ENCODE results near the gene RAD51.

RAD51 gene

DNA sequence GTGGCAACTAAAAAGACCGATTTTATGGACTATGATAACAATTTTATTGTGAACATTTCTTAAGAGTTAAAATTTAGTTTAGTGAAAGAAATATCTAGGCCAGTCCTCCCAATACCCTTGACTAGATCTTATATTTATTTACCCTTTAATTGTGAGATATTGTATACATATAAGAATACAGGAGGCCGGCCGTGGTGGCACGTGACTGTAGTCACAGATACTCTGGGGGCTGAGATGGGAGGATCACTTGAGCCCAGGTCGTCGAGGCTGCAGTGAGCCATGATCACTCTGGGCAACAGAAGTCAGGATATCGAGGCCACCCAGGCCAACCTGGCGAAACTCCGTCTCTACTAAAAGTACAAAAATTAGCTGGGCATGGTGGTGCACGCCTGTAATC is 60.8 kb downstream of the RAD51 start:
- intact Hi-C loops (cut with micrococcal nuclease): loop anchor here (1.0 kb wide), 2 partner anchors 7 to 51 kb away; partner anchors contain the start of genes DNAJC17 and ZFYVE19
- Mint-ChIP-seq H3K9me3 (no peaks in the 10 kb centered on the region), H3K27ac (peak overlapping the region; percentile 96), H3K27me3 (peaks cover 4% of the 10 kb centered on the region), H3K4me1 (ENCODE audit: low read depth) (peaks cover 17% of the 10 kb centered on the region), H3K36me3 (ENCODE audit: low read depth) (peaks cover 36% of the 10 kb centered on the region), H3K4me3 (peak overlapping the region; percentile 98)

DNA sequence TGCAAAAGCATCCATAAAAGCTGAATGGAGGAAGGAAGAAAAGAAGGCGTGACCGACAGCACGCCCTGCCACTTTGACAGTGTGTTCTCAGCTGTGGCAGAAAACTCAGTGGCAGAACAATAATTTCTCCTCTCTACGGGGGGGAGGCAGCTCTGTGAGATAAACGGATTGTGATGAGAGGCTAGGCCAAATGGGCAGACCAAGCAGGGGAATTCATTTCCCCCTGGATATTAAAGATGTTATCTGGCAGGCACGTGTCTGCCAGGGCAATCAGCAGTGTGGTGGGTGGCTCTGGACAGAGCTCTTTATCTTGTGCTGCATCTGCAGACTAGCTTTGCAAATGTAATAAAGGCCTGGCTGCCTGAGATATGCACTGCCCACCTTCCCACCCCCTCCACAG is 62.0 kb downstream of the RAD51 start:
- H3K4me3 Mint-ChIP-seq: no peak overlapping the region
- H3K9me3 Mint-ChIP-seq: no peaks in the 10 kb centered on the region
- H3K27me3 Mint-ChIP-seq: peaks cover 4% of the 10 kb centered on the region
- no peak overlapping the region for H3K27ac Mint-ChIP-seq
- H3K36me3 Mint-ChIP-seq (ENCODE audit: low read depth): peaks cover 25% of the 10 kb centered on the region
- peaks cover 17% of the 10 kb centered on the region for H3K4me1 Mint-ChIP-seq (ENCODE audit: low read depth)
- intact Hi-C loops (cut with micrococcal nuclease): no loop called here

- Mint-ChIP-seq H3K27me3 (peaks cover 4% of the 10 kb centered on the region), H3K27ac (no peak overlapping the region), H3K36me3 (ENCODE audit: low read depth) (peaks cover 6% of the 10 kb centered on the region), H3K4me3 (no peak overlapping the region), H3K4me1 (ENCODE audit: low read depth) (peaks cover 21% of the 10 kb centered on the region), H3K9me3 (no peaks in the 10 kb centered on the region)
- intact Hi-C loops (cut with micrococcal nuclease): loop anchor here (10.0 kb wide), 1 partner anchor 195 kb away; the partner anchor contains the start of genes CCDC32 and RPUSD2
Observed at GRCh38 chr15:40759961-40760360, 65.0 kb downstream of the RAD51 start.

DNA sequence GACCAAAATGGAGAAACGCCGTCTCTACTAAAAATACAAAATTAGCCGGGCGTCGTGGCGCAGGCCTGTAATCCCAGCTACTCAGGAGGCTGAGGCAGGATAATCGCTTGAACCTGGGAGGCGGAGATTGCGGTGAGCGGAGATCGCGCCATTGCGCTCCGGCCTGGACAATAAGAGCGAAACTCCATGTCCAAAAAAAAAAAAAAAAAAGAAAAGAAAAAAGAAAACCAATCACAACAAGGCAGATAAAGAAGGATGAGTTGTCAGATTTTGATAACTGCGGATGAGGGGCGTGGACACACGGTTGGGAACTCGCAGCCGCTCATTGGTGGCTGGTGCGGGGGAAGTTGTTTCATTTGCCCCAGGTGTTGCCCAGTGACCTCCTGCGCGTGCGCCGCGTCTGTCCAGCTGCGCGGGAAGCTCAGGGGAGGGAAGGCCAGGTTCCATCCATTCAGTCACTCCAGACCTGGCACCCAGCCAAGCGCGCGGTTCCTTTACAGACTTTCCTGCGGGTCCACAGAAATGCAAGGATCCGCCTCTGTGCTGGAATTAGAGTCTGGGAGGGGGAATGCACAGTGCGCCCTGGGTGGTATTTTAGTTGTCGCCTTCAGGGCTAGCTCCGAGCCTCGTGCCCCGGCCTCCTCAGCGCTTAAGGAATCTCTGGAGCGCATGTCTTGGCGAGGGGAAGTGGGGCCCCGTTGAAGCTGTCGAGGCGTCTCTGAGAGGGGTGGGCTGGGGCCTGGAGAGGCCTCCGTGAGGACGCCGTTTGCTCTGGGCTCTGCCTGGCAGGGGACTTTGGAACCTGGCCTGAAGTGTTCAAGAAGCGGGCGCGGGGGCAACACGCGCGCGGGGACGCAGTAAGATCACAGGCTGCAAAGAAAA is 68.2 kb downstream of the RAD51 start:
- H3K9me3 Mint-ChIP-seq: no peaks in the 10 kb centered on the region
- peaks cover 2% of the 10 kb centered on the region for H3K27me3 Mint-ChIP-seq
- H3K36me3 Mint-ChIP-seq (ENCODE audit: low read depth): peaks cover 20% of the 10 kb centered on the region
- peak overlapping the region; percentile 77 for H3K4me3 Mint-ChIP-seq
- intact Hi-C loops (cut with micrococcal nuclease): loop anchor here (1.0 to 10.0 kb wide), 2 partner anchors 8 to 198 kb away; partner anchors contain the start of genes CCDC32, RMDN3 and RPUSD2
- peaks cover 33% of the 10 kb centered on the region for H3K4me1 Mint-ChIP-seq (ENCODE audit: low read depth)
- peak overlapping the region; percentile 80 for H3K27ac Mint-ChIP-seq

DNA sequence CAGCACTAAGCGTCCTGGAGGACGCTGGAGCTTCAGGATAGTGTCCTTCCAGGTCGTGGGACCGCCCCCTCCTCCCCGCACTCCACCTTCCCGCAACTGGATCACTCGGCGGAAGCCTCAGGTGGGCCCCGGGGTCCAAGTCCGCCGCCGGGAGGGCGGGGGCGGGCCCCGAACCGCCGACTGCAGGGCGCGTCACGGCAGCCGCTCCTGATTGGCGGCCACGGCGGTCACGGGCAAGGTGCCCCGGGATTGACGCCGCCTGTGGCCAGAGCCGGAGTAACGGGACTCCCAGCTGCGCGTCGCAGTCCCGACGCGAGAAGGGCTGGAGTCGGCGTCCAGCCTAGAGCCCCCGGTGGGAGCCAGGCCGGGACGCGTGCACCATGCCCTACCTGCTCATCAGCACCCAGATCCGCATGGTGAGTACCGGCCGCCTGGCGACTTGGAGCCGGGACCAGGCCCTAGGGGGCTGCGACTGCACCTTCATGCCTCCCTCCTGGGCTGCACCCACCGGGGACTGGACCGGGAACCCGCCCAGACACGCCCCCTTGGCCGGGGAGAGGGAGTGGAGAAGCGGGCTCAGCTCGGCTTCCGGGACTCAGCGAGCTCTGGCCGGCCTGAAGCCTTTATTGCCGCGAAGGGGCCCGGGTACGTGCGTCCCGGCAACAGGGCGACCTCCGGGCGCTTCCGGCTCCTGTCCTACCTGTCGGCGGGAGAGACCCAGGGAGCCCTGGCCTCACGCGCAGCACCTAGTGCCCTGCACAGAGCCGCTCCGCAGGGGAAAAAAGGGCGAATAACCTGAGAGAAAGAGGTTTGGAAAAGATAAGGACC is 69.0 kb downstream of the RAD51 start, which contains the start of gene GCHFR:
Gene GCHFR, plus strand, starts transcription at position 268 of the 828 bp plus-strand sequence. Its CDS starts 113 bp downstream, at position 381.
- intact Hi-C loops (cut with micrococcal nuclease): loop anchor here (1.0 to 10.0 kb wide), 2 partner anchors 9 to 199 kb away; partner anchors contain the start of genes CCDC32, RMDN3 and RPUSD2
- Mint-ChIP-seq H3K9me3 (no peaks in the 10 kb centered on the region), H3K36me3 (ENCODE audit: low read depth) (peaks cover 28% of the 10 kb centered on the region), H3K27ac (peak within 1 kb of the TSS; percentile 80), H3K27me3 (peaks cover 2% of the 10 kb centered on the region), H3K4me1 (ENCODE audit: low read depth) (peaks cover 41% of the 10 kb centered on the region), H3K4me3 (peak within 1 kb of the TSS; percentile 77)

DNA sequence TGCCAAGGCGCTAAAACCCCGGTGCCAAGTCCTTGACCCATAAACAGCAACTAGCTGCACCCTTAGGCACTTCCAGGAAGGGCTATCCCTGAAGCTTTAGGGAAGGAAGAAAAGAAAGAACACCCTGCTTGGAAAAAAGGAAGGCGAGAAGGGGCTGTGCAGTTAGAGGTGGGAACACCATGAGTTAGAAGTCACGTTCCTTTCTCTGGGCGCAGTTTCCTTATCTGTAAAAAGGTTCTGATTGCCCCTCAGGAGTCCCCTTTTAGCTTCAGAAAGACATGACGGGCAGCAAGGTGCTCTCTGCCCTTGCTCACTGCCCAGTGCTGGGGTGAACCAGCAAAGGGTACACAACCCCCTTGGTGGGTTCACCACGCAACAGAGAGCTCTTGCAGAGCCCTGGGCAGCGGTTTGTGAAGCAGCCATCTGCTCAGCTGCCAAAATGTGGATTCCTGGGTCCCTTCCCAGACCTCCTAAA is 69.7 kb downstream of the RAD51 start:
- Mint-ChIP-seq H3K27ac (peak overlapping the region; percentile 80), H3K36me3 (ENCODE audit: low read depth) (peaks cover 31% of the 10 kb centered on the region), H3K4me3 (peak overlapping the region; percentile 77), H3K4me1 (ENCODE audit: low read depth) (peaks cover 48% of the 10 kb centered on the region), H3K9me3 (no peaks in the 10 kb centered on the region), H3K27me3 (peaks cover 2% of the 10 kb centered on the region)
- intact Hi-C loops (cut with micrococcal nuclease): loop anchor here (5.0 to 10.0 kb wide), 2 partner anchors 43 to 200 kb away; partner anchors contain the start of genes CCDC32, DNAJC17, RPUSD2 and ZFYVE19

DNA sequence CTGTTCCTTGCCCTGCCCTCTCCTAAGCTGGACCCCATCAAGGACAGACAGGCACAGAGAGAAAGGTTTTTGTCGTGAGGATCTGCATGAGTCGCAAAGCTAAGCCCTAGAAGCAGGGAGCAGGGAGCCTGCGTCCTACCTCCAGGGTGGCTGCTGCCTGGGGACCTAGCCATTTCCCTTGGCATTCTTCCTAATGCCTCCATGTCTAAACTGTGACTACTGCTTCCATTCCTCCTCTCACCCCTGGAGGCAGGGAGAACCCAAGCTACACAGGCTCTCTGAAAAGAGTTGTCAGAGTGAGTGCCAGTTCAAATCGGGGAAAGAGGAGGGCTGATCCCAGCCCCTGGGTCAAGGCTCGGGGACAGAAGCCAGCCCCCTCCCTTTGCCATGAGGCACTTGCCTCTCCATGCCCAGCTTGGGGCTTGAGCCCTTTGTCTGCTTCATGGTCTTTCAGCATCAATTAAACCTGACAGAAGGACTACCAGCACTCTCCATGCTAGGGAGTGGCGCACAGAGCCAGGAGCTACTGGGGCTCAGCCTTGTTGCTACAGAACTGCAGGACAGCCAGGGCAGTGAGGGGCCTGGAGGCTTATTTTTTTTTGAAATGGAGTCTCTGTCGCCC is 71.3 kb downstream of the RAD51 start:
- H3K4me3 Mint-ChIP-seq: no peak overlapping the region
- H3K9me3 Mint-ChIP-seq: no peaks in the 10 kb centered on the region
- H3K4me1 Mint-ChIP-seq (ENCODE audit: low read depth): peaks cover 63% of the 10 kb centered on the region
- H3K27me3 Mint-ChIP-seq: peaks cover 3% of the 10 kb centered on the region
- intact Hi-C loops (cut with micrococcal nuclease): loop anchor here (5.0 to 10.0 kb wide), 2 partner anchors 41 to 202 kb away; partner anchors contain the start of genes CCDC32, DNAJC17, RPUSD2 and ZFYVE19
- peaks cover 48% of the 10 kb centered on the region for H3K36me3 Mint-ChIP-seq (ENCODE audit: low read depth)
- no peak overlapping the region for H3K27ac Mint-ChIP-seq

- no peaks in the 10 kb centered on the region for H3K9me3 Mint-ChIP-seq
- peaks cover 3% of the 10 kb centered on the region for H3K27me3 Mint-ChIP-seq
- intact Hi-C loops (cut with micrococcal nuclease): loop anchor here (5.0 to 10.0 kb wide), 2 partner anchors 40 to 202 kb away; partner anchors contain the start of genes CCDC32, DNAJC17, RPUSD2 and ZFYVE19
- no peak overlapping the region for H3K27ac Mint-ChIP-seq
- peaks cover 56% of the 10 kb centered on the region for H3K36me3 Mint-ChIP-seq (ENCODE audit: low read depth)
- H3K4me3 Mint-ChIP-seq: no peak overlapping the region
- peaks cover 63% of the 10 kb centered on the region for H3K4me1 Mint-ChIP-seq (ENCODE audit: low read depth)
Observed at GRCh38 chr15:40766906-40767837, 72.2 kb downstream of the RAD51 start.

GRCh38 chr15:40767838-40768500 is 73.0 kb downstream of the RAD51 start:
- Mint-ChIP-seq H3K4me3 (no peak overlapping the region), H3K4me1 (ENCODE audit: low read depth) (peaks cover 62% of the 10 kb centered on the region), H3K27me3 (peaks cover 3% of the 10 kb centered on the region), H3K9me3 (no peaks in the 10 kb centered on the region), H3K27ac (no peak overlapping the region), H3K36me3 (ENCODE audit: low read depth) (peaks cover 64% of the 10 kb centered on the region)
- intact Hi-C loops (cut with micrococcal nuclease): loop anchor here (5.0 to 10.0 kb wide), 2 partner anchors 39 to 203 kb away; partner anchors contain the start of genes CCDC32, DNAJC17, RPUSD2 and ZFYVE19

- intact Hi-C loops (cut with micrococcal nuclease): loop anchor here (5.0 to 10.0 kb wide), 2 partner anchors 39 to 204 kb away; partner anchors contain the start of genes CCDC32, DNAJC17, RPUSD2 and ZFYVE19
- peaks cover 3% of the 10 kb centered on the region for H3K27me3 Mint-ChIP-seq
- peak overlapping the region; percentile 82 for H3K27ac Mint-ChIP-seq
- H3K9me3 Mint-ChIP-seq: no peaks in the 10 kb centered on the region
- peaks cover 72% of the 10 kb centered on the region for H3K36me3 Mint-ChIP-seq (ENCODE audit: low read depth)
- peak overlapping the region; percentile 31 for H3K4me3 Mint-ChIP-seq
- peaks cover 60% of the 10 kb centered on the region for H3K4me1 Mint-ChIP-seq (ENCODE audit: low read depth)
Observed at GRCh38 chr15:40768521-40769273, 73.7 kb downstream of the RAD51 start.
